Mammary epithelial cell (primary cell): ENCODE data around the gene ZNF385A.

Experiments
- CTCF ChIP-seq, 2 donors: IDR thresholded peaks in 1 of 2; conservative IDR thresholded peaks in 1 of 2; 2 replicates each; pipeline ENCODE4 v1.5.1; 2011 to 2012; ENCODE audit warnings: inconsistent platforms in 2 of 2, low read length in 2 of 2, mild to moderate bottlenecking in 2 of 2, control low read depth in 1 of 2, low read depth in 1 of 2; ENCODE audit not compliant: insufficient read depth in 1 of 2; ENCODE audit errors: extremely low read depth in 1 of 2
- EZH2 ChIP-seq: IDR thresholded peaks from 2 replicates; pipeline ENCODE4 v1.6.1; 2012; ENCODE audit warnings: low read length, inconsistent platforms, borderline replicate concordance

- TF ChIP-seq CTCF (conservative IDR thresholded peaks at IDR 0.05 in 1 of 2, IDR thresholded peaks at IDR 0.05 in 1 of 2; ENCODE audit: extremely low read depth in 1 of 2, insufficient read depth in 1 of 2, low read depth in 1 of 2, low read length in 2 of 2) (peak; percentile 73 to 85), EZH2 (no peak)
Measured at GRCh38 chr12:54324617-54325441, 59.7 kb downstream of the ZNF385A start, which contains the start of gene COPZ1.
